CD4-positive, alpha-beta T cell treated with Interleukin-1 beta for 1 hour (primary cell): ENCODE data around the gene RXRB.
A peak's percentile ranks its signal among the peaks of the same experiment; 100 is the strongest.

Experiments
- DNase-seq, 2 donors: peaks; one replicate each; pipeline ENCODE4 v3.0.0-alpha.2; 2020 to 2022

RXRB gene

DNA sequence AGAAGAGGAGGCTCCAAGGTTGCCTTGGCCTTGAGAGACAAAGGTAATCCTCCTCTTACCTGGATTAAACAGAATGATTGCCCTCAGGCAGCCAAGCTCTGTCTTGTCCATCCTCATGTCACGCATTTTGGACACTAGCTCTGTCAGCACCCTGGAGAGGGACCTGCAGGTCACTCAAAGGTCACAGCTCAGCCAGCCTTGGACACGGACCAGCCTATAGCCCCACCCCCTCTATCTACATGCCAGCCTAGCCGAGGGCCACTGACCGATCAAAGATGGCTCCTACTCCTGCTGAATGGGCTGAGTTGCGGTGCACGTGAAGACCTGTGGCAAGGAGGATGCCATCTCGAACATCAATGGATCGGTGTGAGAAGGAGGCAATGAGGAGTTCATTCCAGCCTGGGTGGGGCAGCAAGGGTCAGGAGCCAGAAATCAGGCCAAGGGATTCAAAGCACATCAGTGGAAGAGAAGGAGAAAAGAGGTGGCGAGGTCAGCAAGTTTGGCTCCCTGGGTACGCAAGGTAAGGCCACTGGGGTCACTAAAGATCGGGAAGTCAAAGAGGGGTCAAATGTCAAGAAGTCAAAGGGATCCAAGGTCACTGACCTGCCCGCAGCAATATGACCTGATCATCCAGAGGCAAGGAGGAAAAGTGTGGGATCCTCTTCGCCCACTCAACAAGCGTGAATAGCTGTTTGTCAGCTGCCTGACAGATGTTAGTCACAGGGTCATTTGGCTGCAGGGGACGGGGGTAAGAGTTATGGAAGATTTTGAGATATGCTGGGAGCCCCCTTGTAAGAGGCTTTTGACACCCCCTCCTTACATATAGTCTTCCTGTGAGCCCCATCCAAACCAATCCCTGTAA is 4.9 kb downstream of the RXRB start:
- DNase-seq, result no peak

DNA sequence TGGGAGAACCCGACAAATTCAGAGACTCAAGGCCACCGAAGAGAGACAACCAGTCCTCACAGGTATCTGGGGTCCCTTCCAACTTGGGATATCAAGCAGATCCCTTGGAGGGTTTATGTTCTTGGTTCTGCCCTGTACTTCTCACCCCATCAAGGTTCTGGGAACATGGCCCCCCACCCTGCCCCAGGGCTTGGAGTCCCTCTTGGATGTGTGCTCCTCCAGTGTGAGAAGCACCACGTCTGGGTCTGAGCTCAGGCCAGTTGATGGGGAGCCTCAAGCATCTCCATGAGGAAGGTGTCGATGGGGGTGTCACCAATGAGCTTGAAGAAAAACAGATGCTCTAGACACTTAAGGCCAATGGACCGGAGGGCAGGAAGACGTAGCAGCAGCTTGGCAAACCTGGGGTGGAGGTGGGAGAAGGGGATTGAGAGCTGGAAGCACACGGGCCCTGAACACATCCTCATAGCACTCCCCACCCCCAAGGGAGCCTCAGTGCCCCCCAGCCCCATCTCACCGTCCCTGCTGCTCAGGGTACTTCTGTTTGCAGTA is 6.0 kb downstream of the RXRB start:
- no peak for DNase-seq

- no peak for DNase-seq
Measured at GRCh38 chr6:33193619-33194018, 6.8 kb downstream of the RXRB start.

- DNase-seq, result peak; percentile 29 to 37
Measured at GRCh38 chr6:33192671-33193602, 7.5 kb downstream of the RXRB start.

GRCh38 chr6:33192105-33192646 is 8.3 kb downstream of the RXRB start, which contains the start of gene COL11A2:
Gene COL11A2 (minus strand): TSS chr6:33192467. CDS start chr6:33192240, 227 bp downstream.
- DNase-seq, result peak; percentile 27 to 45

DNA sequence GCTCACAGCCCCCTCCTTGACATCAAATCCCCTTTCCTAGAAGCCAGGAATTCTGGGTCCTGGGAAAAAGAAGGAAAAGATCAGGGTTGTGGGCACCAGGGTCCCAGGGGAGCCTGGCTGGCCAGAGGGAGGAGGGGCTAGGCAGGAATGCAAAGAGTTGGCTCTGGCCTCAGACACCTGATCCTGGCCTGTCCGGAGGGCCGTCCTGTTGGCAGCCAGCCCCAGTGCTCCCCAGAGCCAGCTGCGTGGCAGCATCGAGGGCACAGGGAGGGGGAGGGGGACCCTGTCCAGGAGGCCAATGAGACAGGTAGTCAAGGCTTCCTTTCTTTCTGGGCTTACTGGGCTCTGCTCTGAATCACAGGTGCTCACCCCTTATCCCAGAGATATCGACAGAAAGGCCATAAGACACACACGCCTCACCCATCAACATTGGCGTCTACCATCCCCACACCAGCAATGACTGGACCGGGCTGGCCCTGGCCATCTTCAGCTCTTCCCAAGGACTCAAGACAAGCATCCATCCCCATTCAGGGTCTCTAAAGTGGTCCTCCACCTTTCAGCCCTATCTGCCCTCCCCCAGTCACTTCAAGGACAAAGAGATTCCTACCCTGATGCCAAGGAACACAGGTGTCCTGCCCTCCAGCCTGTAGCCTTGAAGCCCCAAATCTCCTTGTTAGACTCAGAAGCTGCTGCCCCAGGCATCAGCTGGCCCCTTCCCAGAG is 8.9 kb downstream of the RXRB start:
- no peak for DNase-seq

- no peak for DNase-seq
Measured at GRCh38 chr6:33190504-33191107, 9.9 kb downstream of the RXRB start.

DNA sequence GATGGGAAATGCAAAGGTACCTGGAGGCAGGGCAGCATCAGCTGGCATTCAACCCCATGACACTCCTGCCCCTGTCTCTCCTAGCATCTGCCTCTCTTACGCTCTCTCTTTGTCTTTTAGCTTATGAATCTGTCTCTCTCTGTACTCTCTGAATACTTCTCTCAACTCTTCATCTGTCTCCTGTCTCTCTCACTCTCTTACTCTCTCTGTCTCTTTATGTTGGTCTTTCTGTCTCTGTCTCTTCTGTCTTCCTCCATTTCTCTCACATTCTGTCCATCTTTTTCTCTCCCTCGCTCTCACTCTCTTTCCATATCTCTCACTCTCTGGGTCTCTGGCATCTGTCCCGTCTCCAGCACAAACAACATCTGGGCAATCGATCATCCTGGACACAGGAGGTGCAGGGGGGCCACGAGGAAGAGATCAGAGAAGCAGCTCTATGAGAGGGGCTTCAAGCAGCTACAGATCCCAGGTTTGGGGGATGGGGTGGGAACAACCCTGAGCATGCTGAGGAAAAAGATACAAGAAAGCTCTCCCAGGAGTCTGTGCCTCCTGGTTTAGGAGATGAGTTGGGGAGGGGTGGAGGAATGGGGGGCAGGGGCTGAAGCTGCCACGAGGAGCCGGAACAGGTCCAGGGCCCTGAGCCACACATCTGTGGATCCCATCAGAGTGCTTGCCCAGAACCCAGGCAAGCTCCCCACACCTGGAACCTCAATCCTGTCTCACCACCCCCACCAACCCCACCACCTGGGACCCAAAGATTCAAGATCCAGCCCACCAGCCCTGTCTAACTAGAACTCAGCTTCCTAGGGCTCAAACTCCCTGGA is 10.6 kb downstream of the RXRB start:
- no peak for DNase-seq

GRCh38 chr6:33189164-33189563 is 11.3 kb downstream of the RXRB start:
- no peak for DNase-seq

GRCh38 chr6:33187809-33188208 is 12.7 kb downstream of the RXRB start:
- DNase-seq, result no peak

DNA sequence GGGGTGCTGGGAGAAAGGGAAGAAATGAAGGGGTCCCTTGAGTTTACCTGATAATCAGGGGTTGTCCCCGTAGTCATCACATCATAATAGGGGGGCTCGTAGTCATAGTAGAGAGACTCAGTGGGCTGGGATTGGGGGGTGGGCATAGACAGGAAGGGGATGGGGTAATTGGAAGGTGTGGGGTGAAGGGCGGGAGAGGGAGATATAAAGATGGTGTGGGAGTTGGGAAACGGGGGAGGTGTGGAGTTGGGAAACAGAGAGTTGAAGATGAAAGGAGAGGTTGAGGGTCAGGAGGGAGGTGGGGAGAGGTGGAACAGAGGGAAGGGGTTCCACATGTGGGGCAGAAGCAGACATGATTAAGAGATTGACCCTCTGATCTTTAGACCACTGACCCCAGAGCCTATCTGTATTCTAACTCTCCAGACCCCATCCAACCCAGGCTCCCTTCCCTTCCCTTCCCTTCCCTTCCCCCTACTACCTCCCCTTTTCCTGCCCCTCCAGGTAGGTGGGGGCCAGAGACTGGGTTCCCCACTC is 14.7 kb downstream of the RXRB start:
- no peak for DNase-seq

GRCh38 chr6:33185190-33185589 is 15.3 kb downstream of the RXRB start:
- no peak for DNase-seq

DNA sequence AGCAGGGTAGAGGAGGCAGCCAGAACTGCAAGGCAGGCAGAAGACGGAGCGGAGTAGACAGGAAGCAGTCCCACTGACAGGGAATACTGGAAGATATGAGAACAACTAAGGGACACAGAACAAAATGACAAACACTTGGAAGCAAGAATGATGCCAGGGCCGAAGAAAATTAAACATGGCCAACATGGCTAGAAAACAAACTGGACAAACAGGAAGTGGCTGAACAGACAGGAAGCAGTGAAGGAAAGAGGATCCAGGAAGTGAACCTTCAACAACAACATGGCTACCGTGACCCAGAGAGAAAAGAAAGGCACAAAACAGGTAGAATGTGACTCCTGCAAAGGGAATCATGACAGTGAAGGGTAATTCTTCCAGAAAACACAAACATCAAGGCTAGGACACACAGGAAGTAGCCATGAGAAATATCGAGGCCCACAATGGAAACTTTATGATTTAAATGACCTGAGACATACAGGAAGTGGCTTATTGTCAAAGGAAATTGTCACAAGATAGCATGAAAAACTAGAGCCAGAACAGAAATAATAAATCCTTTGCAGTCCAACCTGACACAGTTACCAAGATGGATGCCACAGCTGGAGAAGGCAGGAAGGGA is 17.3 kb downstream of the RXRB start:
- no peak for DNase-seq

GRCh38 chr6:33181141-33181540 is 19.3 kb downstream of the RXRB start:
- DNase-seq, result no peak

GRCh38 chr6:33178755-33179475 is 21.6 kb downstream of the RXRB start:
- no peak for DNase-seq

- no peak for DNase-seq
Measured at GRCh38 chr6:33177552-33178446, 22.7 kb downstream of the RXRB start.

DNA sequence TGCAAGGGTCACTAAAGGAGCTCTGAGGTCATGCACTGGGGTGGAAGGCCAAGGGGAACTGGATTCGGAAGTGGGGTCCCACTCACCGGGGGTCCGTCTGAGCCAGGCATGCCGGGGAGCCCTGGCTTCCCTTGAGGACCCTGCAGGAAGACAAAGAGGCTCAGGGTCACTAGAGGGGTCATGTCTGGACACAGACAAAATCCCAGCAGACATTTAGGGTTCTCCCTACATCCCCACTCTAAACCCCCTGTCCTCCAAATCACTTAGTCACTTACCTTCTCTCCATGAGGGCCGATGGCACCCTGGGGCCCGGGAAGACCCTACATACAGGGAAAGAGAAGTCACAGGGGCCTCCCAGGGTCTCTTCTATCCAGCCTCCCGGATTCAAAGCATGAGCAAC is 23.6 kb downstream of the RXRB start:
- DNase-seq, result no peak

DNA sequence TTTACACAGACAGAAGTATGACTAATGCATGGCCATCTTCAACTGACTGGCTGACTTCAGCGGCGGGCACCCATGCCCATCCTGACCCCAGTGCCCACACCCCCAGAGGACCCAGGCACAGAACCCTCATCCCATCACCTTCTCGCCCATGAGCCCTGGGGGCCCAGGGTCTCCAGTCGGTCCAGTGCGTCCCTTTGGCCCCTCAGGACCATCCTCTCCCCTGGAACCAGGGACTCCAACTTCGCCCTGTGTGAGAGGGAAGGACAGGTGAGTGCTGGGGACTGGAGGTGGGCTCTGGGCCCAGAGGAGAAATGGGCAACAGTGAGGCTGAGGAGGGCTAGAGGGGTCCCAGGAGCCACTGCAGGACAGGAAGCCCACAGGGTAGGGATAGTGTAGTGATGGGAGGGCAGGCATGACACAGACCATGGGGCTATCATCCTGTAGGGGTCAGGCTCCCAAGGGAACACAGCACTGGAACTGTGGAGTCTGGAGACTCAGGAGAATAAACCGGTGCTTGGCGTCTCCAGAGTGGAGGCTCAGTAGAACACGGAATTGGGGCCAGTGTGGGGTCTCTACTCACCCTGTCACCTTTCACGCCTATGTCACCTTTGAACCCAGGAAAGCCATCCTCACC is 24.9 kb downstream of the RXRB start:
- DNase-seq, result no peak
